ENCODE results near the gene LCN10.
A peak's percentile ranks its signal among the peaks of the same experiment; 100 is the strongest.

LCN10 gene

DNA sequence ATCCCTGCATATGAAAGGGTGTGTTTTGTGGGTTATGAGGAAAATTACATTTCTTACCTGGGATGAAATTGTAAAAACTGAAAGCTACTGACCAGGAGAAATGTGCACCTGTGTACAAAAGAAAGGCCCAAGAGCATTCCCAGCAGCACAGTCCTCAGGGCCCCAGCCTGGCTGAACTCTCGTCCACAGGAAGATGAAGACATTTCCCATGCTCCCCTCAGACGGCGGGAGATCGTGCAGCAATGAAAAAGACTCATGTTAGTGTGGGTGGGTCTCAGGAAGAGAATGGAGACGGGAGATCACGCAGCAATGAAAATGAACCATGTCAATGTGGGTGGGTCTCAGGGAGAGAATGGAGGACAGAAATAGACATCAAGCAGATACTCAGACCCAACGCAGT, 34.2 kb upstream of the LCN10 start:
- TF ChIP-seq, protein P1, sequence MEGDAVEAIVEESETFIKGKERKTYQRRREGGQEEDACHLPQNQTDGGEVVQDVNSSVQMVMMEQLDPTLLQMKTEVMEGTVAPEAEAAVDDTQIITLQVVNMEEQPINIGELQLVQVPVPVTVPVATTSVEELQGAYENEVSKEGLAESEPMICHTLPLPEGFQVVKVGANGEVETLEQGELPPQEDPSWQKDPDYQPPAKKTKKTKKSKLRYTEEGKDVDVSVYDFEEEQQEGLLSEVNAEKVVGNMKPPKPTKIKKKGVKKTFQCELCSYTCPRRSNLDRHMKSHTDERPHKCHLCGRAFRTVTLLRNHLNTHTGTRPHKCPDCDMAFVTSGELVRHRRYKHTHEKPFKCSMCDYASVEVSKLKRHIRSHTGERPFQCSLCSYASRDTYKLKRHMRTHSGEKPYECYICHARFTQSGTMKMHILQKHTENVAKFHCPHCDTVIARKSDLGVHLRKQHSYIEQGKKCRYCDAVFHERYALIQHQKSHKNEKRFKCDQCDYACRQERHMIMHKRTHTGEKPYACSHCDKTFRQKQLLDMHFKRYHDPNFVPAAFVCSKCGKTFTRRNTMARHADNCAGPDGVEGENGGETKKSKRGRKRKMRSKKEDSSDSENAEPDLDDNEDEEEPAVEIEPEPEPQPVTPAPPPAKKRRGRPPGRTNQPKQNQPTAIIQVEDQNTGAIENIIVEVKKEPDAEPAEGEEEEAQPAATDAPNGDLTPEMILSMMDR (IDR thresholded peaks at IDR 0.05; ENCODE audit: insufficient read depth, low read depth, low read length, missing control alignments), result no peak
- no peak overlapping the region for H3K4me3 ChIP-seq (ENCODE audit: low read depth, low read length)
- no peak for DNase-seq (ENCODE audit: low read depth)

DNA sequence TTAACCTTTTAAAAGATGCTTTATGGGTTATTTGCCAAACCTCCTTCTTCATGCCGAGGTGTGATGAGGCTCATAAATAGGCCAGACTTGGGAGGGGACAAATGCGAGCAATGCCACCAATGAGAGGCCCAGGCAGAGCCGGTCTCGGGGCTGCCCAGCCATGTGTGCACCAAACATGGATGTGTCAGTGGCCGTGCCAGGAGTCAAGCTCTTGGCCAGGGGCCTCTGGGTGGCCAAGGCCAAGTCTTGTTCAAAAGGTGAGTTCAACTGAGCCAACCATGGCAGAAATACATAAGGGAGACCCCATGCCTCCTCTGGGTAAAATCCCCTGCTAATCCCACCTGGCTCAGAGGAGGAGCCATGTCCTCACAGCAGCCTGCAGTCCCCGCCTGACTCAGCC, 32.5 kb upstream of the LCN10 start:
- DNase-seq (ENCODE audit: low read depth), result no peak
- TF ChIP-seq, protein P1 (IDR thresholded peaks at IDR 0.05; ENCODE audit: insufficient read depth, low read depth, low read length, missing control alignments), result no peak
- H3K4me3 ChIP-seq (ENCODE audit: low read depth, low read length), result no peak overlapping the region

DNA sequence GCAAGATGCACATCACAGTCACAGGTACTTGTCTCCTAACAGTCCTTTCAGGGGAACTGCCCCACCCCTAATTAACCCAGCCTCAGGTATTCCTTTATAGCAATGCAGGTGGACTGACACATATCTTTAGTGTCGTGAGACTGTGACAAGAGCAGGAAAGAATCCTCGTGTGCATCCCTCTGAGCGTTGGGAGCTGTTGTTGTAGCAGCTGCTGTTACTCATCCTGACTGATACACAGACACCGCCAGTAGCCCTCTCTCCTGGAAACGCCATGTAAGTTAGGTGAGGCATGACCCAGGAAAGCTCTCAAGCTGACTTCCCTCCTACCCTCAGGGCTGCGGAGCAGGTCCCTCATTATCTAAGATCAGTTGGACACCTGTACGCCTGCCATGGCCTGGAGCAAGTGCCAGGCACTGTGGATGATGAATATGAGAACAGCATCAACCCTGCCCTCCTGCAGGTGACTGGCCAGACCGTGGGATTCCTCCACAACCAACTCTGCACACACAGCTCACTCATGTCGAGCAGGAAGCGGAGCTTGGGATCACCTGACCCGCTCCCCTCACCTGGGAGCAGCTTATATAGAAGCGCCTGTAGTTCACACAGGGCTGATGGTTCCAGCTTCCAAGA, 31.8 kb upstream of the LCN10 start:
- TF ChIP-seq, protein P1 (IDR thresholded peaks at IDR 0.05; ENCODE audit: insufficient read depth, low read depth, low read length, missing control alignments), result no peak
- no peak for DNase-seq (ENCODE audit: low read depth)
- no peak overlapping the region for H3K4me3 ChIP-seq (ENCODE audit: low read depth, low read length)

DNA sequence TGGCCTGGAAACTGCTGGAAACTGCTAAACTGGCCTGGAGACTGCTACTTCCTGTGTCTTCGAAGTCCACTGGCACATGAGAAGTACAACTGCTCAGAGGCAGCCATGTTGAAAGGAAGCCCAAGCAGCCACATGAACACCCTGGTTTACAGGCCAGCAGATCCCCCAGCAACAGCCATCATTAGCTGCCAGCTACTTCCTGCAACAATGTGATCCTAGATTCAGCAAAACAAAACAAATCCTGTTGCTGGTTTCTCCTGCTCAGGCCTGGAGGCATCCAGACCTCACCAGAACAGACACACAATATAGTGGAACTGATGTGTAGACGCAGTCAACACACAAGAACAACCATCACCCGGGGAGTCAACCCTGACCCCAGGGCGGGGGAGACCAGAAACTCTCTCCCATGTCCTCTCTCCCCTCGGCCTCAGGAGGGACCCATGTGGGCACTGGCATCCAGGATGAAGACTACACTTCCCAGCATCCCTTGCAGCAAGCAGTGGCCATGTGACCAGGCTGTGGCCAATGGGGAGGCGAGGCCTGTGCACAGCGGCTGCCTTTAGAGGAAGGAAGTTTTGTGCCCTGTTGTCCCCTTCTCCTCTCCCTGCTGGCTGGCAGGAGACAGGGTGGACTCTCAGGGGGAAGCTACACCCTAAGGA, 30.8 kb upstream of the LCN10 start:
- TF ChIP-seq, protein P1 (IDR thresholded peaks at IDR 0.05; ENCODE audit: insufficient read depth, low read depth, low read length, missing control alignments), result no peak
- H3K4me3 ChIP-seq (ENCODE audit: low read depth, low read length), result no peak overlapping the region
- DNase-seq (ENCODE audit: low read depth), result peak; percentile 61

DNA sequence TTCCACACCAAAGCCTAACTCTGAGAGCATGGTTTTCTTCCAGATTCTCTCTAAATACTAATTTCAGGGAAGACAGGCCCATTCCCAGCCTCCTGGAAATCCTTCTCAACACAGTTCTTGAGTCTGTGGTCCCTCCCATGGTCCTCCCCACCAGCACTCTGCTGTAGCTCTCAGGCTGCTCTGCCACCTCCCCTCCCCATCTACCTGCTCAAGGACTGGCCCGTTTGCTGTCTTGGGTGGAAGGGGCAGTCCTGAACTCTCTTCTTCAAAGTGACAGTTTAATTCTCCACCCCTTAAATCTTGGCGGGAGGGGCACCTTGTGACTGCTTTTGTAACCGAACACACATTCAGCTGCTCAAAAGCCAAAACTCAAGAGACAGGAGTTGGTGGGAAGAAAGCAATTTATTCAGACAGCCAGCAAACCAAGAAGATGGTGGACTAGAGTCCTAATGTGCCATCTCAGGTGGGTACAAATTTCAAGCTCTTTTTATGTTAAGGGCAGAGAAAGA, 29.2 kb upstream of the LCN10 start:
- TF ChIP-seq, protein P1 (IDR thresholded peaks at IDR 0.05; ENCODE audit: insufficient read depth, low read depth, low read length, missing control alignments), result no peak
- H3K4me3 ChIP-seq (ENCODE audit: low read depth, low read length), result no peak overlapping the region
- no peak for DNase-seq (ENCODE audit: low read depth)

DNA sequence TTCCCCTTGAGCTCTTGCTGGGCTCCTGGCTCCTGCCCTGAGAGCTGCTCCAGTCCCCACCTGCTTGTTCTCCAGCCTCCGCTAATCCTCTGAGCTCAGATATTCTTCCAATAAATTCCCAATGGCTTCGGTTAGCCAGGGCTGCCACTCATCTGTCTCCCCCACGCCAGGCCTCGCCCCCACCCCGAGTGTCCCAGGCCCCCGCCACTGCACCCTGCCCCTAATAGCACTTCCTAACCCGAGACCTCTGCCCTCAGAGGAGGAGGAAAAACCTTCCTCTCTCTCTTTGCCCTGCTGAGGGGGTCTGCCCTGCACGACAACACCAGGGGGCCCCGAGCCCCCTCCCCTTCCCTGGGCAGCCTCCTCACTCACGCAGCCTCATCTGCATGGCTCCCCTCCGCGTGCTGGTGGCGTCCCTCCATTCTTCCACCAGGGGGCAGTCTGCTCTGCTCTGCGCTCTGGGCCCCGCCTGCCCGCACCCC, 27.0 kb upstream of the LCN10 start:
- TF ChIP-seq, protein P1 (IDR thresholded peaks at IDR 0.05; ENCODE audit: insufficient read depth, low read depth, low read length, missing control alignments), result peak; percentile 63
- DNase-seq (ENCODE audit: low read depth), result peak; percentile 44
- no peak overlapping the region for H3K4me3 ChIP-seq (ENCODE audit: low read depth, low read length)

DNA sequence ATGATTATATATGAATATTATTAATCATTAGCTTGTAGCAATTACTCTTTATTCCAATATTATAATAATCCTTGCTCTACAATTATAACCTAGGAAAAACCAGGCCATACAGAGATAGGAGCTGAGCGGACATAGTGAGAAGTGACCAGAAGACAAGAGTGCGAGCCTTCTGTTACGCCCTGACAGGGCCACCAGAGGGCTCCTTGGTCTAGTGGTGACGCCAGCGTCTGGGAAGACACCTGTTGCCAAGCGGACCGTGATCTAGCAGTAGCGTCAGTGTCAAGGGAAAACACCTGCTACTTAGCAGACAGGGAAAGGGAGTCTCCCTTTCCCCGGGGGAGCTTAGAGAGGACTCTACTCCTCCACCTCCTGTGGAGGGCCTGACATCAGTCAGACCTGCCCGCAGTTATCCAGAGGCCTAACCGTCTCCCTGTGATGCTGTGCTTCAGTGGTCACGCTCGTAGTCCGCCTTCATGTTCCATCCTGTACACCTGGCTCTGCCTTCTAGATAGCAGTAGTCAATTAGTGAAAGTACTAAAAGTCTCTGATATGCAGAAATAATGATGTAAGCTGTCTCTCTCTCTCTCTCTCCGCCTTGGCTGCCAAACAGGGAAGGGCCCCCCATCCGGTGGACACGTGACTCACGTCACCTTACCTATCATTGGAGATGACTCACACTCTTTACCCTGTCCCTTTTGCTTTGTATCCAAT, 23.8 kb upstream of the LCN10 start:
- DNase-seq (ENCODE audit: low read depth), result peak; percentile 82
- H3K4me3 ChIP-seq (ENCODE audit: low read depth, low read length), result 0 out of 2 replicates have a peak overlapping the region, but pooled peaks have one; percentile 40

DNA sequence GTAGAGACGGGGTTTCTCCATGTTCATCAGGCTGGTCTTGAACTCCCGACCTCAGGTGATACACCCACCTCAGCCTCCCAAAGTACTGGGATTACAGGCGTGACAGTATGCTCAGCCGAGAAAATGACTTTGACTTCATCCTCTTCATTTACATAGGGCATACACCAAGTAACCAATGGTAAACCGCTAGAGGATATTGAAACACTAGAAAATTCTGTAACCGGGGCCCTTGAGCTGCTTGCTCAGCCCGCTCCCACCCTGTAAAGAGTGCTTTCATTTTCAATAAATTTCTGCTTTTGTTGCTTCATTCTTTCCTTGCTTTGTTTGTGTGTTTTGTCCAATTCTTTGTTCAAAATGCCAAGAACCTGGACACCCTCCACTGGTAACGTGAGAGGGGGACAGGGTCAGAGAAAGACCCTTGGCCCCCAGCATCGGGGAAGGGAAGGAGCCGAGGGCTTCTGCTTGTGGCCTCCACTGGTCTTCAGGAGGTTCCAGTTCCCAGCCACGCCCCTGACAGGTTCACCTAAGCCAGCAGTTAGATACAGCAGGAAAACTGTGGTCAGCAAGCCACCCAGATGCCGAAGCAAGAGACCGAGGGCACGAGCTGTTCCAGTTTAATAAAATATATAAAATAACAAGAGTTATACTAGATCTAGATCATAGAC, 23.1 kb upstream of the LCN10 start:
- peak overlapping the region; percentile 40 for H3K4me3 ChIP-seq (ENCODE audit: low read depth, low read length)

More for the DNA sequence above, 23.1 kb upstream of the LCN10 start:
- DNase-seq (ENCODE audit: low read depth), result peak; percentile 85

All from GM12865 (cell line).